GM23248 (cell line): Measurements from ENCODE around the gene SLC25A26.

ENCODE experiments used
- EZH2 ChIP-seq: fragments of 200-600 bp; sonication (generic); IDR thresholded peaks from 2 replicates; pipeline ENCODE4 v1.6.1; 2018; ENCODE audit warnings: antibody characterized with exemption, mild to moderate bottlenecking; ENCODE audit not compliant: insufficient read depth, poor library complexity, severe bottlenecking
- EZH2phosphoT487 ChIP-seq: fragments of 200-600 bp; sonication (generic); IDR thresholded peaks from 2 replicates; pipeline ENCODE4 v1.6.1; 2018; ENCODE audit warnings: antibody characterized with exemption, moderate library complexity, mild to moderate bottlenecking, low read depth; ENCODE audit not compliant: insufficient read depth

- TF ChIP-seq EZH2 (no peak), EZH2phosphoT487 (no peak)
These were observed 171.7 kb downstream of the SLC25A26 start for GRCh38 chr3:66392512-66392911.
